ENCODE measurements around the gene CACNA1A.

- TF ChIP-seq, protein P1, sequence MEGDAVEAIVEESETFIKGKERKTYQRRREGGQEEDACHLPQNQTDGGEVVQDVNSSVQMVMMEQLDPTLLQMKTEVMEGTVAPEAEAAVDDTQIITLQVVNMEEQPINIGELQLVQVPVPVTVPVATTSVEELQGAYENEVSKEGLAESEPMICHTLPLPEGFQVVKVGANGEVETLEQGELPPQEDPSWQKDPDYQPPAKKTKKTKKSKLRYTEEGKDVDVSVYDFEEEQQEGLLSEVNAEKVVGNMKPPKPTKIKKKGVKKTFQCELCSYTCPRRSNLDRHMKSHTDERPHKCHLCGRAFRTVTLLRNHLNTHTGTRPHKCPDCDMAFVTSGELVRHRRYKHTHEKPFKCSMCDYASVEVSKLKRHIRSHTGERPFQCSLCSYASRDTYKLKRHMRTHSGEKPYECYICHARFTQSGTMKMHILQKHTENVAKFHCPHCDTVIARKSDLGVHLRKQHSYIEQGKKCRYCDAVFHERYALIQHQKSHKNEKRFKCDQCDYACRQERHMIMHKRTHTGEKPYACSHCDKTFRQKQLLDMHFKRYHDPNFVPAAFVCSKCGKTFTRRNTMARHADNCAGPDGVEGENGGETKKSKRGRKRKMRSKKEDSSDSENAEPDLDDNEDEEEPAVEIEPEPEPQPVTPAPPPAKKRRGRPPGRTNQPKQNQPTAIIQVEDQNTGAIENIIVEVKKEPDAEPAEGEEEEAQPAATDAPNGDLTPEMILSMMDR (IDR thresholded peaks at IDR 0.05): no peak
- TF ChIP-seq POLR2AphosphoS5 (IDR thresholded peaks at IDR 0.05; ENCODE audit: insufficient read depth in 1 of 2, low read depth in 1 of 2): no peak
These were observed 69.9 kb downstream of the CACNA1A start for GRCh38 chr19:13436352-13436751.
